HepG2 (cell line): Measurements from ENCODE around the gene CHCHD6. TPM values are rescaled to one million over a fixed set of nuclear protein-coding genes. Genes with fewer than 3 reads are reported as not detected.

Experiments
- ATF4 ChIP-seq, 2 experiments: fragments of 450-650 bp in 1 of 2; sonication (generic) in 1 of 2; formaldehyde crosslinking; IDR thresholded peaks; 2 replicates each; pipeline versions ENCODE4 v1.5.0 to v1.8.0; 2020 to 2022; ENCODE audit warnings: mild to moderate bottlenecking in 1 of 2, missing genetic modification reagents in 1 of 2
- BCLAF1 ChIP-seq: fragments of 450-650 bp; IDR thresholded peaks from 2 replicates; pipeline ENCODE4 v1.6.1; 2017; ENCODE audit warnings: mild to moderate bottlenecking
- CEBPG ChIP-seq: IDR thresholded peaks from 2 replicates; pipeline ENCODE4 v1.6.1; 2016
- DBP ChIP-seq: sonication (generic); formaldehyde crosslinking; IDR thresholded peaks from 2 replicates; pipeline ENCODE4 v1.4.0; 2020; ENCODE audit warnings: missing genetic modification reagents; ENCODE audit errors: not compliant biosample characterization
- FOXK2 ChIP-seq: fragments of 450-650 bp; IDR thresholded peaks from 2 replicates; pipeline ENCODE4 v1.6.1; 2016
- MED8 ChIP-seq: sonication (generic); formaldehyde crosslinking; IDR thresholded peaks from 2 replicates; pipeline ENCODE4 v1.8.1; 2023; ENCODE audit warnings: mild to moderate bottlenecking, missing genetic modification reagents; ENCODE audit not compliant: insufficient replicate concordance
- NFAT5 ChIP-seq: sonication (generic); formaldehyde crosslinking; IDR thresholded peaks from 2 replicates; pipeline ENCODE4 v1.4.0; 2020; ENCODE audit warnings: missing genetic modification reagents
- NFKB2 ChIP-seq: sonication (generic); formaldehyde crosslinking; IDR thresholded peaks from 2 replicates; pipeline ENCODE4 v1.4.0; 2020; ENCODE audit warnings: missing genetic modification reagents, borderline replicate concordance
- RARA ChIP-seq: IDR thresholded peaks from 2 replicates; pipeline ENCODE4 v1.6.1; 2016; ENCODE audit warnings: missing genetic modification reagents, missing compliant biosample characterization
- RARG ChIP-seq: sonication (generic); formaldehyde crosslinking; IDR thresholded peaks from 2 replicates; pipeline ENCODE4 v1.4.0; 2020; ENCODE audit warnings: low read depth, mild to moderate bottlenecking, missing genetic modification reagents
- SMARCE1 ChIP-seq: fragments of 450-650 bp; IDR thresholded peaks from 2 replicates; pipeline ENCODE4 v1.6.1; 2017; ENCODE audit warnings: borderline replicate concordance
- SRSF1 ChIP-seq: fragments of 200-400 bp; formaldehyde crosslinking; optimal IDR thresholded peaks from 2 replicates; pipeline ENCODE3; 2017; ENCODE audit warnings: mild to moderate bottlenecking, low read depth, low read length, moderate library complexity
- ZFP36L1 ChIP-seq: sonication (generic); formaldehyde crosslinking; IDR thresholded peaks from 2 replicates; pipeline ENCODE4 v1.8.0; 2022; ENCODE audit warnings: mild to moderate bottlenecking, missing genetic modification reagents, moderate library complexity
- ZNF431 ChIP-seq: sonication (generic); formaldehyde crosslinking; IDR thresholded peaks from 2 replicates; pipeline ENCODE4 v1.9.0; 2022; ENCODE audit warnings: missing genetic modification reagents, low read depth, mild to moderate bottlenecking, borderline replicate concordance
- ZNF788 ChIP-seq: sonication (generic); formaldehyde crosslinking; IDR thresholded peaks from 2 replicates; pipeline ENCODE4 v1.5.0; 2020; ENCODE audit warnings: mild to moderate bottlenecking, missing genetic modification reagents, borderline replicate concordance
- polyA plus RNA-seq, 8 experiments: library from polyadenylated mRNA; depleted of rRNA in 3 of 8; stranded (reverse) in 7 of 8; unstranded in 1 of 8; fragments of >200 nt; fragmentation: Illumina TruSeq in 4 of 8; extraction: Trizol in 4 of 8; gene quantifications; 2 replicates each; pipeline versions ENCODE4 v1.2.1 to v1.2.3, GENCODE V29; 2011 to 2016; ENCODE audit warnings: low read depth in 4 of 8, missing spikeins in 1 of 8, mixed read lengths in 1 of 8; ENCODE audit not compliant: insufficient read depth in 1 of 8
- total RNA-seq, 5 experiments: library from RNA; depleted of rRNA; stranded (reverse); fragments of >200 nt; fragmentation: Illumina TruSeq; extraction: Trizol; gene quantifications; 2 replicates each; pipeline ENCODE4 v1.2.3, GENCODE V29; 2016; ENCODE audit warnings: low read depth in 1 of 5

Gene CHCHD6
- total and polyA plus RNA-seq, 2 of the 13 experiments (the other 11 are each of a cell fraction or from before 2014, with no cell fraction given) = 20.3 to 20.8 TPM

GRCh38 chr3:126654571-126655383, 49.3 kb upstream of the CHCHD6 start, which contains the start of gene TXNRD3 (continued):
- TF ChIP-seq NFAT5 (CRISPR knock-in tag) (peak; percentile 88), SMARCE1 (no peak), NFKB2 (CRISPR knock-in tag) (peak; percentile 68; the same call in 1 of the 2 replicates), MED8 (CRISPR knock-in tag) (no peak), RARG (CRISPR knock-in tag) (no peak), DBP (peak; percentile 25), FOXK2 (no peak), RARA (no peak), ZNF431 (peak; percentile 94; the same call in 1 of the 2 replicates), ZFP36L1 (CRISPR knock-in tag) (no peak), SRSF1 (peak; percentile 39), CEBPG (no peak), BCLAF1 (no peak), ZNF788 (CRISPR knock-in tag) (no peak; the same call in 1 of the 2 replicates), ATF4 (CRISPR knock-in tag; IDR thresholded peaks at IDR 0.05) (no peak)
